ENCODE measurements around the gene LAMA5. TPM values are rescaled to one million over a fixed set of nuclear protein-coding genes. Genes with fewer than 3 reads are reported as not detected.
A peak's percentile ranks its signal among the peaks of the same experiment; 100 is the strongest.

The LAMA5 gene
- total RNA-seq, 4 donors from 2014 or later = 13.0 to 35.8 (median 22.7) TPM

DNA sequence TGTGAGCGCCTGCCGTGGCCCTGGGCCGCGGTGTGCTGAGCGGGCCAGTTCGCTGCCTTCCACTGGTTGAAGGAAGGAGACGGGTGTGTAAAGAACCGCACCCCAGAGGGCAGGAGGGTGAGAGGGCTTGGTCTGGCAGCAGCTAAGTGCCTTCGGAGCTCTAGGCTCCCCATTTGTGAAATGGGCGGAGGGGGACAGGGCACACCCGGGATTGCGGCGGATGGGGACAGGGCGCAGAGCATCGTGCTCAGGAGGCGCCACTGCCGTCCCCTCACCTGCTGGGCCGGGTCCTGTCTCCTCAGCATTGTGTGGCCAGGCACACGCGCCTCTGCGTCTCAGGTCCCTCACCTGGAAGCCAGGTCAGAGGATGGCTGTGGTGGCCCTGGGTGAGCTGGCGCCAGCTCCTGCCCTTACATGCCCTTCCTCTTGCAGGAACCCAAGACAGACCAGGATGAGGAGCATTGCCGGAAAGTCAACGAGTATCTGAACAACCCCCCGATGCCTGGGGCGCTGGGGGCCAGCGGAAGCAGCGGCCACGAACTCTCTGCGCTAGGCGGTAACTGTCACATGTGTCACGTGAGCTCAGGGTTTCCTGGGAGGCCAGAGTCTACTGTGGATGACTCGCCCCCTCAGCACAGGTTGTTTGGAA, 61.2 kb downstream of the LAMA5 start:
- in situ Hi-C loops (cut with MboI; ENCODE audit: low sequenced_read_pairs in 4 of 4) = loop anchor here in 1 of 4 donors (10.0 kb wide), 1 partner anchor 79 kb away; the partner anchor contains the start of gene RPS21
- peaks cover 0 to 44% of the 10 kb centered on the region in 2 donors for H3K36me3 ChIP-seq
- H3K27me3 ChIP-seq = no peaks in the 10 kb centered on the region
- intact Hi-C loops (cut with DNase I; ENCODE audit: low total_unique reads) = loop anchor here (10.0 kb wide), 1 partner anchor 499 kb away; the partner anchor contains the start of gene OGFR
- no peak for ATAC-seq
- no peaks in the 10 kb centered on the region for H3K9me3 ChIP-seq
- TF ChIP-seq, protein P1, sequence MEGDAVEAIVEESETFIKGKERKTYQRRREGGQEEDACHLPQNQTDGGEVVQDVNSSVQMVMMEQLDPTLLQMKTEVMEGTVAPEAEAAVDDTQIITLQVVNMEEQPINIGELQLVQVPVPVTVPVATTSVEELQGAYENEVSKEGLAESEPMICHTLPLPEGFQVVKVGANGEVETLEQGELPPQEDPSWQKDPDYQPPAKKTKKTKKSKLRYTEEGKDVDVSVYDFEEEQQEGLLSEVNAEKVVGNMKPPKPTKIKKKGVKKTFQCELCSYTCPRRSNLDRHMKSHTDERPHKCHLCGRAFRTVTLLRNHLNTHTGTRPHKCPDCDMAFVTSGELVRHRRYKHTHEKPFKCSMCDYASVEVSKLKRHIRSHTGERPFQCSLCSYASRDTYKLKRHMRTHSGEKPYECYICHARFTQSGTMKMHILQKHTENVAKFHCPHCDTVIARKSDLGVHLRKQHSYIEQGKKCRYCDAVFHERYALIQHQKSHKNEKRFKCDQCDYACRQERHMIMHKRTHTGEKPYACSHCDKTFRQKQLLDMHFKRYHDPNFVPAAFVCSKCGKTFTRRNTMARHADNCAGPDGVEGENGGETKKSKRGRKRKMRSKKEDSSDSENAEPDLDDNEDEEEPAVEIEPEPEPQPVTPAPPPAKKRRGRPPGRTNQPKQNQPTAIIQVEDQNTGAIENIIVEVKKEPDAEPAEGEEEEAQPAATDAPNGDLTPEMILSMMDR (IDR thresholded peaks at IDR 0.05 in 4 of 5, conservative IDR thresholded peaks at IDR 0.05 in 1 of 5) = no peak
- no peak for TF ChIP-seq POLR2A (IDR thresholded peaks at IDR 0.05)
- no peak for DNase-seq
- H3K4me3 ChIP-seq = peak overlapping the region in 1 of 4 donors; percentile 13
- peak overlapping the region in 2 of 4 donors; percentile 98 to 100 for H3K27ac ChIP-seq
- H3K4me1 ChIP-seq = peaks cover 31 to 53% of the 10 kb centered on the region in 2 donors

DNA sequence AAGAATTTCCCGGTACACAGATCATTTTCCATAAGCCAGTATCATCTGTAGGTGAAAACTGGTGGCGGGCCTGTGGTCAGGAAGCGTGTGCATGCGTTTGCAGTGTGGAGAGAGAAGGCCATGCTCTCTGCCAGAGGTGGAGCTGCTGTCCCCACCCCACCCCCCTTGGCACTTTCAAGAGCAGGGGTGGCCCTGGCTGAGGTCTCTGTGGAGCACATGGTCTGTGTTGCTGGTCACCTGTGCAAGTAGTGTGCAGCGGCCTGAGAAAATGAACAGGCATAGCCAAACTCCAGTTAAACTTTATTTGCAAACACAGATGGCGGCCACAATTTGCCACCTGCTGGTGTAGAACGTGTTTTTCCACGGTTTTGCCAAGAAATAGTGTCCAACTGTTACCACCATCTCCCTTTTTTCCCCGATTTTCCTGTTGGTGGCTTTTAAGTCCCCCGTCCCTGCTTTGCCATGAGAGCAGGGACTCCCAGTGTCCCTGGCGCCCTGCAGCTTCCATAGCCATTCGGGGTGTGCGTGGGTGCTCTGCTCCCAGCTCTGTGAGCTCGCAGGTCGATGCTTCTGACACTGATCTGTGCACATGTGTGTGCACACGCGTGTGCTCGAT, 61.9 kb downstream of the LAMA5 start:
- ATAC-seq = no peak
- Histone ChIP-seq H3K27me3 (no peaks in the 10 kb centered on the region), H3K9me3 (no peaks in the 10 kb centered on the region), H3K4me3 (peak overlapping the region in 3 of 4 donors; percentile 61 to 96 (median 62)), H3K27ac (peak overlapping the region; percentile 90 to 100 (median 98)), H3K36me3 (peaks cover 0 to 44% of the 10 kb centered on the region in 2 donors), H3K4me1 (peaks cover 31 to 53% of the 10 kb centered on the region in 2 donors)
- peak in 1 of 2 donors; percentile 56 for DNase-seq
- intact Hi-C loops (cut with DNase I; ENCODE audit: low total_unique reads) (loop anchor here (10.0 kb wide), 1 partner anchor 500 kb away; the partner anchor contains the start of gene OGFR), in situ Hi-C loops (cut with MboI; ENCODE audit: low sequenced_read_pairs in 4 of 4) (loop anchor here in 1 of 4 donors (10.0 kb wide), 1 partner anchor 80 kb away; the partner anchor contains the start of gene RPS21)
- TF ChIP-seq POLR2A (IDR thresholded peaks at IDR 0.05) = no peak
- TF ChIP-seq, protein P1 (IDR thresholded peaks at IDR 0.05 in 4 of 5, conservative IDR thresholded peaks at IDR 0.05 in 1 of 5) = no peak

DNA sequence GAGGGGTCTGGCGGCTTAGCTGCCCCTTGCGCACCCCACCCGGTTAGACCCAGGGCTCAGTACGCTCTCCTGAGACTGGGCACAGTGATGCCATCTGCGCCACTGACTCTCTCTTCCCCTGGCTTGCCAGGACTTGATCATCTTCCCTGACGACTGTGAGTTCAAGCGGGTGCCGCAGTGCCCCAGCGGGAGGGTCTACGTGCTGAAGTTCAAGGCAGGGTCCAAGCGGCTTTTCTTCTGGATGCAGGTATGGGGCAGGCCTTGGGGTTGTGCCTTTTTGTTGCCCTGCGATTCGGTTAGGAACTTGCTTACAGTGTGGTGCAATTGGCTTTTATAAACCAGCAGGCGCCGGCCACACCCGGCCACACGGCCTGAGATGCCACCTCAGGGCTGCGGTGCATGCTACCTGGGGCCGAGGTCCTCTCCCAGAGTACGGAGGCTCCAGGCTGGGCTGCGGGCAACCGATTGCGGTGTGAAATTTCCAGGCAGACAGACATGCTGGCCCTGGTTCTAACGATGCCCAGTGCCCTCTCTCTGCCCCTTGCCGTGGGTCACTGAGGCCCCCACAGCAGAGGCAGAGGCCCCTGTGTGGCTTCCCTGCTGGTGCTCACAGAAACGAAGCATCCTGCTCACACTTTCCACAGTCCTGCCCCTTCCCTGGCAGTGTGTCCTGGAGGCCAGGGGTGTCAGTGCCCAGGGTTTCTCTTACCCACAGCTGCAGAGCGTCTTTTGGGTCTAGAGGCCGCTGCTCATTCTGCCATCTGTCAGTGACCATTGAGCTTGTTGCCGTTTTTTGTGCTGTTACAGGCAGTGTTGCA, 62.6 kb downstream of the LAMA5 start:
- in situ Hi-C loops (cut with MboI; ENCODE audit: low sequenced_read_pairs in 4 of 4) (loop anchor here in 1 of 4 donors (10.0 kb wide), 1 partner anchor 80 kb away; the partner anchor contains the start of gene RPS21), intact Hi-C loops (cut with DNase I; ENCODE audit: low total_unique reads) (loop anchor here (5.0 to 10.0 kb wide), 2 partner anchors 193 to 500 kb away; partner anchors contain the start of gene OGFR)
- no peaks in the 10 kb centered on the region for H3K9me3 ChIP-seq
- H3K27me3 ChIP-seq = no peaks in the 10 kb centered on the region
- ATAC-seq (no peak), DNase-seq (no peak)
- TF ChIP-seq, protein P1 (IDR thresholded peaks at IDR 0.05 in 4 of 5, conservative IDR thresholded peaks at IDR 0.05 in 1 of 5) = no peak
- TF ChIP-seq POLR2A (IDR thresholded peaks at IDR 0.05) = no peak
- peak overlapping the region; percentile 61 to 96 (median 70) for H3K4me3 ChIP-seq
- H3K27ac ChIP-seq = peak overlapping the region; percentile 90 to 100 (median 98)
- peaks cover 0 to 44% of the 10 kb centered on the region in 2 donors for H3K36me3 ChIP-seq
- peaks cover 31 to 53% of the 10 kb centered on the region in 2 donors for H3K4me1 ChIP-seq

Measured in gastrocnemius medialis (tissue), 4 donors.